Liver (tissue), 9 donors: ENCODE measurements around the gene PWP1. TPM values are rescaled to one million over a fixed set of nuclear protein-coding genes. Genes with fewer than 3 reads are reported as not detected.

Source experiments
- DNase-seq: peaks from one replicate; pipeline ENCODE4 v3.0.0-alpha.2; 2017; ENCODE audit warnings: low spot score
- H3K27ac ChIP-seq, 2 donors: one replicate each; pipeline ENCODE4 v1.7.0; 2013; ENCODE audit warnings: inconsistent platforms in 2 of 2, low read length in 2 of 2, control low read depth in 1 of 2, low read depth in 1 of 2, mild to moderate bottlenecking in 1 of 2
- H3K27me3 ChIP-seq, 4 donors: one replicate each; pipeline versions ENCODE4 v1.6.1 to v1.7.0; 2013; ENCODE audit warnings: low read length in 3 of 4, inconsistent platforms in 1 of 4, mild to moderate bottlenecking in 1 of 4, moderate library complexity in 1 of 4; ENCODE audit not compliant: control insufficient read depth in 4 of 4, insufficient read depth in 4 of 4
- H3K36me3 ChIP-seq, 4 donors: one replicate each; pipeline versions ENCODE4 v1.6.1 to v1.7.0; 2013; ENCODE audit warnings: low read length in 3 of 4, mild to moderate bottlenecking in 3 of 4, low read depth in 1 of 4, moderate library complexity in 1 of 4; ENCODE audit not compliant: control insufficient read depth in 4 of 4, insufficient read depth in 3 of 4
- H3K4me1 ChIP-seq, 4 donors: one replicate each; pipeline versions ENCODE4 v1.6.1 to v1.7.0; 2013; ENCODE audit warnings: low read length in 3 of 4, mild to moderate bottlenecking in 3 of 4, moderate library complexity in 1 of 4; ENCODE audit not compliant: control insufficient read depth in 4 of 4, insufficient read depth in 4 of 4
- H3K4me3 ChIP-seq, 3 donors: one replicate each; pipeline versions ENCODE4 v1.6.1 to v1.7.0; 2013; ENCODE audit warnings: low read length in 3 of 3, control low read depth in 1 of 3, low read depth in 1 of 3, mild to moderate bottlenecking in 1 of 3
- H3K9ac ChIP-seq, 2 donors: one replicate each; pipeline ENCODE4 v1.7.0; 2013; ENCODE audit warnings: low read length in 2 of 2, mild to moderate bottlenecking in 2 of 2, moderate library complexity in 2 of 2, control low read depth in 1 of 2, low read depth in 1 of 2
- H3K9me3 ChIP-seq, 4 donors: one replicate each; pipeline versions ENCODE4 v1.6.1 to v1.7.0; 2013; ENCODE audit warnings: low read length in 3 of 4; ENCODE audit not compliant: control insufficient read depth in 4 of 4
- EGR1 ChIP-seq, 2 donors: IDR thresholded peaks; 2 replicates each; pipeline ENCODE4 v1.6.1; 2016 to 2018; ENCODE audit warnings: antibody characterized with exemption in 2 of 2, low read depth in 2 of 2
- FOXA1 ChIP-seq: IDR thresholded peaks from 2 replicates; pipeline ENCODE4 v1.6.1; 2016; ENCODE audit warnings: antibody characterized with exemption
- FOXA2 ChIP-seq: IDR thresholded peaks from 2 replicates; pipeline ENCODE4 v1.6.1; 2016; ENCODE audit warnings: antibody characterized with exemption
- GABPA ChIP-seq, 2 donors: IDR thresholded peaks in 1 of 2; conservative IDR thresholded peaks in 1 of 2; 2 replicates each; pipeline ENCODE4 v1.6.1; 2016; ENCODE audit warnings: antibody characterized with exemption in 2 of 2, mild to moderate bottlenecking in 1 of 2, moderate library complexity in 1 of 2
- HNF4A ChIP-seq, 2 donors: conservative IDR thresholded peaks; 2 replicates each; pipeline ENCODE4 v1.6.1; 2016; ENCODE audit warnings: antibody characterized with exemption in 2 of 2, mild to moderate bottlenecking in 2 of 2
- HNF4G ChIP-seq: IDR thresholded peaks from 2 replicates; pipeline ENCODE4 v1.6.1; 2016; ENCODE audit warnings: antibody characterized with exemption
- JUND ChIP-seq, 2 donors: IDR thresholded peaks; 2 replicates each; pipeline ENCODE4 v1.6.1; 2016; ENCODE audit warnings: antibody characterized with exemption in 2 of 2
- NR2F2 ChIP-seq: IDR thresholded peaks from 2 replicates; pipeline ENCODE4 v1.6.1; 2016; ENCODE audit warnings: antibody characterized with exemption
- RAD21 ChIP-seq, 2 donors: IDR thresholded peaks; 2 replicates each; pipeline ENCODE4 v1.6.1; 2016; ENCODE audit warnings: antibody characterized with exemption in 2 of 2, mild to moderate bottlenecking in 2 of 2
- RXRA ChIP-seq, 2 donors: IDR thresholded peaks; 2 replicates each; pipeline ENCODE4 v1.6.1; 2017 to 2018; ENCODE audit warnings: antibody characterized with exemption in 2 of 2, mild to moderate bottlenecking in 1 of 2
- SP1 ChIP-seq: IDR thresholded peaks from 2 replicates; pipeline ENCODE4 v1.6.1; 2018; ENCODE audit warnings: antibody characterized with exemption, mild to moderate bottlenecking
- TAF1 ChIP-seq: conservative IDR thresholded peaks from 2 replicates; pipeline ENCODE4 v1.6.1; 2016; ENCODE audit warnings: antibody characterized with exemption, mild to moderate bottlenecking
- YY1 ChIP-seq: IDR thresholded peaks from 2 replicates; pipeline ENCODE4 v1.6.1; 2016; ENCODE audit warnings: antibody characterized with exemption, mild to moderate bottlenecking
- WGBS: extraction: QIAGEN DNeasy Blood & Tissue Kit; methylation state at CpG from one replicate; pipeline ENCODE4 v1.1.7; 2013; 5-methylcytosine and 5-hydroxymethylcytosine counted together
- polyA plus RNA-seq, 2 donors: library from polyadenylated mRNA; stranded (reverse) in 1 of 2; unstranded in 1 of 2; fragments of 200-250 nt in 1 of 2; fragments of >200 nt in 1 of 2; fragmentation: Nextera tagmentation in 1 of 2; extraction: Ambion mirVana in 1 of 2; gene quantifications; one replicate each; pipeline versions ENCODE4 v1.2.1 to v1.2.3, GENCODE V29; 2013 to 2015
- total RNA-seq, 2 donors: library from RNA; depleted of rRNA; stranded (reverse); fragments of >200 nt; gene quantifications; one replicate each; pipeline ENCODE4 v1.2.3, GENCODE V29; 2014
- TF ChIP-seq, protein P1 (sequence below): IDR thresholded peaks from 2 replicates; pipeline ENCODE4 v1.6.1; 2016; ENCODE audit warnings: antibody characterized with exemption
- TF ChIP-seq, protein P2 (sequence below): fragments of 150-350 bp; IDR thresholded peaks from 2 replicates; pipeline ENCODE4 v1.5.1; 2017; ENCODE audit warnings: improper control_type of control experiment, low read depth, low read length; ENCODE audit not compliant: missing input control
- TF ChIP-seq, protein P3 (sequence below): IDR thresholded peaks from 2 replicates; pipeline ENCODE4 v1.6.1; 2016; ENCODE audit warnings: antibody characterized with exemption, mild to moderate bottlenecking
- TF ChIP-seq, protein P4 (sequence below): IDR thresholded peaks from 2 replicates; pipeline ENCODE4 v1.6.1; 2016; ENCODE audit warnings: antibody characterized with exemption
- TF ChIP-seq, protein P5 (sequence below): IDR thresholded peaks from 2 replicates; pipeline ENCODE4 v1.6.1; 2016; ENCODE audit warnings: antibody characterized with exemption
- donor health status: healthy.
- donor health status: healthy.
- donor health status: healthy.
- donor health status: healthy.
- donor health status: healthy.

PWP1 gene
- total and polyA plus RNA-seq, 4 donors = 17.5 to 39.0 (median 26.9) TPM

DNA sequence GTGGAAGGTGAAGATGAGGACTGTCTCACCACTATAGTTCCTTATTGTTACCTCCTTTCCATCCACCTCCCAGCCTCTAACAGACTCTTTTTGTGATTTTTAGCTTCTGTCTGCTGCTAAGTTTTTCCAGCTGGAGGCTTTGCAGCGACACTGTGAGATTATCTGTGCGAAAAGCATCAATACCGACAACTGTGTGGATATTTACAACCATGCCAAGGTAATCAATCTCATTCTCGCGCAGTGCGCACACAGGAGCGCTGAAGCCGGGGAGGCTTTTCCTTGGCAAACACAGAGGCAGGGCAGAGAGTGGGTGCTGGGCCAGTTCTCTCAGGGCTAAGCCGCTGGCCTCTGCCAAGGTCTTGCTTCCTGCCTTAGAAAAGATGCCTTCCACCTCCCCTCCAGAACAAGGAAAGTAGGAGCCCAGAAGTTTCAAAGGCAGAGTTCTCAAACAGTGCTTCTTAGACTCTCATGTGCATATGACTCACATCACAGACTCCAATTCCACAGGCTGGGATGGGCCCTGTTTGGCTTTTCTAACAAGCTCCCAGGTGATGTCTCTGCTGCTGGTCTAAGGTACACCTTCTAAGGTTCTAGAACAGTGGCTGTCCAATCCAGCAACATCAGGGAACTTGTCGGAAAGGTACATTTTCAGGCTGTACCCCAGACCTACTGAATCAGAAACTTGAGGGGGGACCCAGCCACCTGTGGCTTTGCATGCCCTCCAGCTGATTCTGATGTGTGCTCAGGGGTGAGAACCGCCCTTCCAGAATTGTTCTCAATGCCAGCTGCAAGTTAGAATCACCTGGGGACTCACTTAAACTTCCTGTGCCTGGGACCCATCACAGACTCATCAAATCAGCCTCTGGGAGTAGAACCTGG lies 33.8 kb upstream of the PWP1 start:
- no peak overlapping the region for H3K4me3 ChIP-seq
- no peak overlapping the region for H3K9ac ChIP-seq
- peaks cover 0 to 17% (median 9%) of the 10 kb centered on the region in 4 donors for H3K4me1 ChIP-seq
- H3K27ac ChIP-seq = no peak overlapping the region
- no peak for DNase-seq
- TF ChIP-seq, protein P1, sequence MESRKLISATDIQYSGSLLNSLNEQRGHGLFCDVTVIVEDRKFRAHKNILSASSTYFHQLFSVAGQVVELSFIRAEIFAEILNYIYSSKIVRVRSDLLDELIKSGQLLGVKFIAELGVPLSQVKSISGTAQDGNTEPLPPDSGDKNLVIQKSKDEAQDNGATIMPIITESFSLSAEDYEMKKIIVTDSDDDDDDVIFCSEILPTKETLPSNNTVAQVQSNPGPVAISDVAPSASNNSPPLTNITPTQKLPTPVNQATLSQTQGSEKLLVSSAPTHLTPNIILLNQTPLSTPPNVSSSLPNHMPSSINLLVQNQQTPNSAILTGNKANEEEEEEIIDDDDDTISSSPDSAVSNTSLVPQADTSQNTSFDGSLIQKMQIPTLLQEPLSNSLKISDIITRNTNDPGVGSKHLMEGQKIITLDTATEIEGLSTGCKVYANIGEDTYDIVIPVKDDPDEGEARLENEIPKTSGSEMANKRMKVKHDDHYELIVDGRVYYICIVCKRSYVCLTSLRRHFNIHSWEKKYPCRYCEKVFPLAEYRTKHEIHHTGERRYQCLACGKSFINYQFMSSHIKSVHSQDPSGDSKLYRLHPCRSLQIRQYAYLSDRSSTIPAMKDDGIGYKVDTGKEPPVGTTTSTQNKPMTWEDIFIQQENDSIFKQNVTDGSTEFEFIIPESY = no peak
- TF ChIP-seq YY1 = no peak
- no peak for TF ChIP-seq GABPA (IDR thresholded peaks at IDR 0.05 in 1 of 2, conservative IDR thresholded peaks at IDR 0.05 in 1 of 2)
- TF ChIP-seq RAD21 (IDR thresholded peaks at IDR 0.05) = no peak
- no peak for TF ChIP-seq RXRA (IDR thresholded peaks at IDR 0.05)
- TF ChIP-seq, protein P2, sequence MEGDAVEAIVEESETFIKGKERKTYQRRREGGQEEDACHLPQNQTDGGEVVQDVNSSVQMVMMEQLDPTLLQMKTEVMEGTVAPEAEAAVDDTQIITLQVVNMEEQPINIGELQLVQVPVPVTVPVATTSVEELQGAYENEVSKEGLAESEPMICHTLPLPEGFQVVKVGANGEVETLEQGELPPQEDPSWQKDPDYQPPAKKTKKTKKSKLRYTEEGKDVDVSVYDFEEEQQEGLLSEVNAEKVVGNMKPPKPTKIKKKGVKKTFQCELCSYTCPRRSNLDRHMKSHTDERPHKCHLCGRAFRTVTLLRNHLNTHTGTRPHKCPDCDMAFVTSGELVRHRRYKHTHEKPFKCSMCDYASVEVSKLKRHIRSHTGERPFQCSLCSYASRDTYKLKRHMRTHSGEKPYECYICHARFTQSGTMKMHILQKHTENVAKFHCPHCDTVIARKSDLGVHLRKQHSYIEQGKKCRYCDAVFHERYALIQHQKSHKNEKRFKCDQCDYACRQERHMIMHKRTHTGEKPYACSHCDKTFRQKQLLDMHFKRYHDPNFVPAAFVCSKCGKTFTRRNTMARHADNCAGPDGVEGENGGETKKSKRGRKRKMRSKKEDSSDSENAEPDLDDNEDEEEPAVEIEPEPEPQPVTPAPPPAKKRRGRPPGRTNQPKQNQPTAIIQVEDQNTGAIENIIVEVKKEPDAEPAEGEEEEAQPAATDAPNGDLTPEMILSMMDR = no peak
- TF ChIP-seq SP1 = no peak
- no peak for TF ChIP-seq TAF1
- no peak for TF ChIP-seq FOXA2
- TF ChIP-seq JUND (IDR thresholded peaks at IDR 0.05) = no peak
- no peak for TF ChIP-seq HNF4A (conservative IDR thresholded peaks at IDR 0.05)
- TF ChIP-seq HNF4G = no peak
- TF ChIP-seq, protein P3, sequence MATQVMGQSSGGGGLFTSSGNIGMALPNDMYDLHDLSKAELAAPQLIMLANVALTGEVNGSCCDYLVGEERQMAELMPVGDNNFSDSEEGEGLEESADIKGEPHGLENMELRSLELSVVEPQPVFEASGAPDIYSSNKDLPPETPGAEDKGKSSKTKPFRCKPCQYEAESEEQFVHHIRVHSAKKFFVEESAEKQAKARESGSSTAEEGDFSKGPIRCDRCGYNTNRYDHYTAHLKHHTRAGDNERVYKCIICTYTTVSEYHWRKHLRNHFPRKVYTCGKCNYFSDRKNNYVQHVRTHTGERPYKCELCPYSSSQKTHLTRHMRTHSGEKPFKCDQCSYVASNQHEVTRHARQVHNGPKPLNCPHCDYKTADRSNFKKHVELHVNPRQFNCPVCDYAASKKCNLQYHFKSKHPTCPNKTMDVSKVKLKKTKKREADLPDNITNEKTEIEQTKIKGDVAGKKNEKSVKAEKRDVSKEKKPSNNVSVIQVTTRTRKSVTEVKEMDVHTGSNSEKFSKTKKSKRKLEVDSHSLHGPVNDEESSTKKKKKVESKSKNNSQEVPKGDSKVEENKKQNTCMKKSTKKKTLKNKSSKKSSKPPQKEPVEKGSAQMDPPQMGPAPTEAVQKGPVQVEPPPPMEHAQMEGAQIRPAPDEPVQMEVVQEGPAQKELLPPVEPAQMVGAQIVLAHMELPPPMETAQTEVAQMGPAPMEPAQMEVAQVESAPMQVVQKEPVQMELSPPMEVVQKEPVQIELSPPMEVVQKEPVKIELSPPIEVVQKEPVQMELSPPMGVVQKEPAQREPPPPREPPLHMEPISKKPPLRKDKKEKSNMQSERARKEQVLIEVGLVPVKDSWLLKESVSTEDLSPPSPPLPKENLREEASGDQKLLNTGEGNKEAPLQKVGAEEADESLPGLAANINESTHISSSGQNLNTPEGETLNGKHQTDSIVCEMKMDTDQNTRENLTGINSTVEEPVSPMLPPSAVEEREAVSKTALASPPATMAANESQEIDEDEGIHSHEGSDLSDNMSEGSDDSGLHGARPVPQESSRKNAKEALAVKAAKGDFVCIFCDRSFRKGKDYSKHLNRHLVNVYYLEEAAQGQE = no peak
- TF ChIP-seq EGR1 (IDR thresholded peaks at IDR 0.05; ENCODE audit: low read depth in 2 of 2) = no peak
- TF ChIP-seq, protein P4, sequence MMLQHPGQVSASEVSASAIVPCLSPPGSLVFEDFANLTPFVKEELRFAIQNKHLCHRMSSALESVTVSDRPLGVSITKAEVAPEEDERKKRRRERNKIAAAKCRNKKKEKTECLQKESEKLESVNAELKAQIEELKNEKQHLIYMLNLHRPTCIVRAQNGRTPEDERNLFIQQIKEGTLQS = no peak
- TF ChIP-seq FOXA1 = no peak
- TF ChIP-seq NR2F2 = no peak
- TF ChIP-seq, protein P5, sequence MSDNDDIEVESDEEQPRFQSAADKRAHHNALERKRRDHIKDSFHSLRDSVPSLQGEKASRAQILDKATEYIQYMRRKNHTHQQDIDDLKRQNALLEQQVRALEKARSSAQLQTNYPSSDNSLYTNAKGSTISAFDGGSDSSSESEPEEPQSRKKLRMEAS = no peak
- H3K9me3 ChIP-seq = no peaks in the 10 kb centered on the region
- WGBS = 80% methylated on average over 11 of the region's 11 CpGs
- no peaks in the 10 kb centered on the region for H3K27me3 ChIP-seq
- no peaks in the 10 kb centered on the region for H3K36me3 ChIP-seq
